ENCODE results near the gene GPATCH2.
"Not testable (repeated sequence)": the region's sequence is repeated elsewhere in the genome, so short reads cannot be mapped to it uniquely, and the experiment has no call there.

- TF ChIP-seq, protein P1, sequence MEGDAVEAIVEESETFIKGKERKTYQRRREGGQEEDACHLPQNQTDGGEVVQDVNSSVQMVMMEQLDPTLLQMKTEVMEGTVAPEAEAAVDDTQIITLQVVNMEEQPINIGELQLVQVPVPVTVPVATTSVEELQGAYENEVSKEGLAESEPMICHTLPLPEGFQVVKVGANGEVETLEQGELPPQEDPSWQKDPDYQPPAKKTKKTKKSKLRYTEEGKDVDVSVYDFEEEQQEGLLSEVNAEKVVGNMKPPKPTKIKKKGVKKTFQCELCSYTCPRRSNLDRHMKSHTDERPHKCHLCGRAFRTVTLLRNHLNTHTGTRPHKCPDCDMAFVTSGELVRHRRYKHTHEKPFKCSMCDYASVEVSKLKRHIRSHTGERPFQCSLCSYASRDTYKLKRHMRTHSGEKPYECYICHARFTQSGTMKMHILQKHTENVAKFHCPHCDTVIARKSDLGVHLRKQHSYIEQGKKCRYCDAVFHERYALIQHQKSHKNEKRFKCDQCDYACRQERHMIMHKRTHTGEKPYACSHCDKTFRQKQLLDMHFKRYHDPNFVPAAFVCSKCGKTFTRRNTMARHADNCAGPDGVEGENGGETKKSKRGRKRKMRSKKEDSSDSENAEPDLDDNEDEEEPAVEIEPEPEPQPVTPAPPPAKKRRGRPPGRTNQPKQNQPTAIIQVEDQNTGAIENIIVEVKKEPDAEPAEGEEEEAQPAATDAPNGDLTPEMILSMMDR (IDR thresholded peaks at IDR 0.05; ENCODE audit: insufficient read depth, low read length): not testable (repeated sequence)
- TF ChIP-seq POLR2AphosphoS5 (IDR thresholded peaks at IDR 0.05; ENCODE audit: low read depth); REST (IDR thresholded peaks at IDR 0.05; ENCODE audit: insufficient replicate concordance, low read depth); GABPA (IDR thresholded peaks at IDR 0.05; ENCODE audit: low read depth); SPI1 (IDR thresholded peaks at IDR 0.05; ENCODE audit: borderline replicate concordance, low read depth): not testable (repeated sequence)
Observed at GRCh38 chr1:217381773-217382172, 249.1 kb downstream of the GPATCH2 start.
